ENCODE measurements around the gene POMP. TPM values are rescaled to one million over a fixed set of nuclear protein-coding genes. Genes with fewer than 3 reads are reported as not detected.
A peak's percentile ranks its signal among the peaks of the same experiment; 100 is the strongest.

The POMP gene, protein sequence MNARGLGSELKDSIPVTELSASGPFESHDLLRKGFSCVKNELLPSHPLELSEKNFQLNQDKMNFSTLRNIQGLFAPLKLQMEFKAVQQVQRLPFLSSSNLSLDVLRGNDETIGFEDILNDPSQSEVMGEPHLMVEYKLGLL
- total RNA-seq (10 to 100 TPM; 65.0 to 82.7 TPM), polyA plus RNA-seq (ENCODE audit: insufficient read length in 6 of 6) (10 to 100 TPM; 57.3 to 66.7 (median 64.3) TPM)
- long read RNA-seq, donor 1, transcript POMP-201 (6 exons, 1,330 nt): major isoform, 153 of 169 reads
- long read RNA-seq, donor 1, partial matches to known transcripts: 16 of 169 reads
- long read RNA-seq, donor 1, other reads (novel, unspliced or antisense): 0 of 169 reads
- long read RNA-seq, donor 2, transcript POMP-201 (6 exons, 1,330 nt): major isoform, 105 of 138 reads
- long read RNA-seq, donor 2, partial matches to known transcripts: 33 of 138 reads
- long read RNA-seq, donor 2, other reads (novel, unspliced or antisense): 0 of 138 reads
- long read RNA-seq, donor 3, transcript POMP-201 (6 exons, 1,330 nt): major isoform, 128 of 136 reads
- long read RNA-seq, donor 3, partial matches to known transcripts: 8 of 136 reads
- long read RNA-seq, donor 3, other reads (novel, unspliced or antisense): 0 of 136 reads
- long read RNA-seq, donor 4, transcript POMP-201 (6 exons, 1,330 nt): major isoform, 152 of 184 reads
- long read RNA-seq, donor 4, partial matches to known transcripts: 24 of 184 reads
- long read RNA-seq, donor 4, other reads (novel, unspliced or antisense): 8 of 184 reads
- long read RNA-seq, donor 5, transcript POMP-201 (6 exons, 1,330 nt): major isoform, 115 of 143 reads
- long read RNA-seq, donor 5, partial matches to known transcripts: 28 of 143 reads
- long read RNA-seq, donor 5, other reads (novel, unspliced or antisense): 0 of 143 reads
- long read RNA-seq, donor 6, transcript POMP-201 (6 exons, 1,330 nt): major isoform, 128 of 149 reads
- long read RNA-seq, donor 6, partial matches to known transcripts: 21 of 149 reads
- long read RNA-seq, donor 6, other reads (novel, unspliced or antisense): 0 of 149 reads
- long read RNA-seq, donor 7, transcript POMP-201 (6 exons, 1,330 nt): major isoform, 72 of 83 reads
- long read RNA-seq, donor 7, partial matches to known transcripts: 11 of 83 reads
- long read RNA-seq, donor 7, other reads (novel, unspliced or antisense): 0 of 83 reads
- long read RNA-seq, donor 8, transcript POMP-201 (6 exons, 1,330 nt): major isoform, 68 of 68 reads
- long read RNA-seq, donor 8, partial matches to known transcripts: 0 of 68 reads
- long read RNA-seq, donor 8, other reads (novel, unspliced or antisense): 0 of 68 reads
- long read RNA-seq, donor 9, partial matches to known transcripts: 0 of 1 reads
- long read RNA-seq, donor 9, other reads (novel, unspliced or antisense): 0 of 1 reads
- long read RNA-seq, donor 10, transcript POMP-201 (6 exons, 1,330 nt): major isoform, 223 of 249 reads
- long read RNA-seq, donor 10, partial matches to known transcripts: 23 of 249 reads
- long read RNA-seq, donor 10, other reads (novel, unspliced or antisense): 3 of 249 reads
- long read RNA-seq, donor 11, transcript POMP-201 (6 exons, 1,330 nt): major isoform, 172 of 205 reads
- long read RNA-seq, donor 11, partial matches to known transcripts: 33 of 205 reads
- long read RNA-seq, donor 11, other reads (novel, unspliced or antisense): 0 of 205 reads
- long read RNA-seq, donor 12, transcript POMP-201 (6 exons, 1,330 nt): major isoform, 96 of 103 reads
- long read RNA-seq, donor 12, partial matches to known transcripts: 7 of 103 reads
- long read RNA-seq, donor 12, other reads (novel, unspliced or antisense): 0 of 103 reads

DNA sequence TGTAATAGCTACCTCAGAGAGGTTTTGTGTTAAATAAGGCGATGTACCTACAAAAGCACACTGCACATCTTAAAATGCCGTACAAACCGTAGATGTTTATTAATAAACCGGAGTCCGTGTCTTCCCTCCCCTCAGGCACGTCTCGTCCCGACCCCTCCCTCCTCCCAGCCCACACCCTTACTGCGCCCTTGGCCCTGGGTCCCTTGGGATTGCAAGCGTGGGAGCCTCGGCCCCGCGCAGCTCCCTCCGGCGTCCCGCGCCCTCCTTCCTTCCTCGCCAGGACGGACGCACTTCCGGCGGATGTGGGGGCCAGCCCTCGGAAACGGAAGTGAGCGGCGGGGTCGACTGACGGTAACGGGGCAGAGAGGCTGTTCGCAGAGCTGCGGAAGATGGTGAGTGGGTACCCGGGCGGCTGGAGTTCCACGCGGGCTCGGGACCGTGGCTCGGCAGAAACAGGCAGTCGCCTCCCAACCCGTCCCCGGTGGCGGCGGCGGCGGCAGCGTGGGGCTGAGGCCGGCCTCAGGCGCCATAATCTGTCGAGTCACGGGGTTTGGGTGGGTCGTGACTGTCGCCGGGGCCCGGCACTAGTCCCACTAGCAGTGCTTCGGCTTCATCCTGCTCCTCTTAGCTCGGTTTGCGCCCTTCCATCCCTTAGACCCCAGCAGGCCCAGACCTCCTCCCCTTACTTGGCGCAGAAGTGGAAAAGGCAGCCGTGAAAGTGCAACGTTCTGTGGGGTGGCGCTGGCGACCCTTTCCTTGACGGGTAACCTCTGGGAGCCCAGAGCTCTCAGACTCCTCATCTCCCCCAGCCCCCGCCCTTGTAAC lies at the start of gene POMP:
Gene POMP (plus strand): TSS at position 335 of the 825 bp plus-strand sequence. CDS start 55 bp downstream, at position 390.
- Histone ChIP-seq H3K9me3 (no peaks in the 10 kb centered on the region), H3K27me3 (no peaks in the 10 kb centered on the region), H3K27ac (peak within 1 kb of the TSS; percentile 90 to 96), H3K4me3 (peak within 1 kb of the TSS; percentile 87 to 92), H3K36me3 (peaks cover 0 to 20% of the 10 kb centered on the region in 2 donors), H3K4me1 (peaks cover 10 to 60% of the 10 kb centered on the region in 2 donors)
- ATAC-seq: peak; percentile 99
- intact Hi-C loops (cut with DNase I): no loop called here
- peak; percentile 91 to 98 (median 94) for DNase-seq
- TF ChIP-seq, protein P1, sequence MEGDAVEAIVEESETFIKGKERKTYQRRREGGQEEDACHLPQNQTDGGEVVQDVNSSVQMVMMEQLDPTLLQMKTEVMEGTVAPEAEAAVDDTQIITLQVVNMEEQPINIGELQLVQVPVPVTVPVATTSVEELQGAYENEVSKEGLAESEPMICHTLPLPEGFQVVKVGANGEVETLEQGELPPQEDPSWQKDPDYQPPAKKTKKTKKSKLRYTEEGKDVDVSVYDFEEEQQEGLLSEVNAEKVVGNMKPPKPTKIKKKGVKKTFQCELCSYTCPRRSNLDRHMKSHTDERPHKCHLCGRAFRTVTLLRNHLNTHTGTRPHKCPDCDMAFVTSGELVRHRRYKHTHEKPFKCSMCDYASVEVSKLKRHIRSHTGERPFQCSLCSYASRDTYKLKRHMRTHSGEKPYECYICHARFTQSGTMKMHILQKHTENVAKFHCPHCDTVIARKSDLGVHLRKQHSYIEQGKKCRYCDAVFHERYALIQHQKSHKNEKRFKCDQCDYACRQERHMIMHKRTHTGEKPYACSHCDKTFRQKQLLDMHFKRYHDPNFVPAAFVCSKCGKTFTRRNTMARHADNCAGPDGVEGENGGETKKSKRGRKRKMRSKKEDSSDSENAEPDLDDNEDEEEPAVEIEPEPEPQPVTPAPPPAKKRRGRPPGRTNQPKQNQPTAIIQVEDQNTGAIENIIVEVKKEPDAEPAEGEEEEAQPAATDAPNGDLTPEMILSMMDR (IDR thresholded peaks at IDR 0.05): no peak

DNA sequence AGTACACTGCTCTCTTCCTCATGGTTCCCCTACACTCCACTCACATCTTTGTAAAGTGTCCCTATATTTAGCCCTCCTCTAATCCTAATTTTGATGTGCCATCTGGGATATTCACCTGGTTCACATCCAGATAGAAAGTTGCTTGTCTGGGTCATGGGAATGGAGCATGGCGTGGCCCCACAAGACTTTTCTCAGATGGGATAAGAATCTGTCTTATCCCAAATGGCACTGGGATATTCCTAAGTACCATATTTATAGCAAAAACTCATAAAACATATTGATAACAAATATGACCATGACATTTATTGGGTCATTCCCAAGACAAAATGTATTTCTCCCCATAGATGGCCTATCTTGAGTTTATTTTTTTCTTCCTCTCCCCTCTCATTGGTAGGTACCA lies 49.5 kb upstream of the POMP start:
- ATAC-seq: no peak
- intact Hi-C loops (cut with DNase I): no loop called here

DNA sequence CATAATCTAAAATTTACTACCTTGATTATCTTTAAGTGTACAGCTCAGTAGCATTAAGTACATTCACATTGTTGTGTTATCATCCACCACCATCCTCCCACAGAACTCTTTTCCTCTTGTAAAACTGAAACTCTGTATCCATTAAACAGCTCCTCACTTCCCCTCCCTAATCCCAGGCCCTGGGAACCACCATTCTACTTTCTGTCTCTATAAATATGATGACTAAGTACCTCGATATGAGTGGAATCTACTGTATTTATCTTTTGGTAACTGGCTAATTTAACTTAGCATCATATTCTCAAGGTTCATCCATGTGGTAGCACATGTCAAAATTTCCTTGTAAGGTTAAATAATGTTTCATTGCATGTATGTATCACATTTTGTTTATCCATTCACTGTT lies 49.0 kb upstream of the POMP start:
- H3K36me3 ChIP-seq: no peaks in the 10 kb centered on the region
- no peak overlapping the region for H3K4me3 ChIP-seq
- DNase-seq (no peak), ATAC-seq (no peak)
- H3K4me1 ChIP-seq: peaks cover 0 to 12% of the 10 kb centered on the region in 2 donors
- no peak overlapping the region for H3K27ac ChIP-seq
- H3K27me3 ChIP-seq: no peaks in the 10 kb centered on the region
- TF ChIP-seq, protein P1 (IDR thresholded peaks at IDR 0.05): no peak
- intact Hi-C loops (cut with DNase I): no loop called here
- no peaks in the 10 kb centered on the region for H3K9me3 ChIP-seq

More for the DNA sequence above, 49.5 kb upstream of the POMP start:
- TF ChIP-seq, protein P1 (IDR thresholded peaks at IDR 0.05): no peak
- no peak overlapping the region for H3K4me3 ChIP-seq
- no peaks in the 10 kb centered on the region for H3K36me3 ChIP-seq
- no peak overlapping the region for H3K27ac ChIP-seq
- DNase-seq: no peak
- peaks cover 0 to 12% of the 10 kb centered on the region in 2 donors for H3K4me1 ChIP-seq
- no peaks in the 10 kb centered on the region for H3K9me3 ChIP-seq
- no peaks in the 10 kb centered on the region for H3K27me3 ChIP-seq

DNA sequence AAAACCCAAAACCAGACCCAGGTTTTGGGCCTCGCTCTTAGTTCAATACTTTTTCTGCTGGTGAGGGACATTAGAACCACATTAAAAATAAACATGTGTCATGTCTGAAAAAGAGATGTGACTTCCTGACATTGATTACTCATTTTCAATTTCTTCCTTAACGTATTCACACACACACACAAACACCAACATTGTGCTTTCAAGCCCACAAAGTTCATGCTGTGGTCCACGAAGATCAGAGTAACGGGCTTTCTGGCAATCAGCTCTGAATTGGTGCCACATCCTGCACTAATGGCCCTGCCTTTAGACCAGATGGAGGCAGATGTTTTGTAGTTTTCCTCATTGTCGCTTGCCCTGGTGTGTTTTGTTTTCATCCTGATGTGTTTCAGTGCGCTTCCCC lies 47.9 kb upstream of the POMP start:
- TF ChIP-seq, protein P1 (IDR thresholded peaks at IDR 0.05): no peak
- Histone ChIP-seq H3K4me1 (peaks cover 0 to 12% of the 10 kb centered on the region in 2 donors), H3K27ac (no peak overlapping the region), H3K9me3 (no peaks in the 10 kb centered on the region), H3K36me3 (no peaks in the 10 kb centered on the region), H3K4me3 (no peak overlapping the region), H3K27me3 (no peaks in the 10 kb centered on the region)
- intact Hi-C loops (cut with DNase I): no loop called here
- no peak for ATAC-seq
- no peak for DNase-seq
